ENCODE measurements around the gene ABCC4.

Gene ABCC4

GRCh38 chr13:95060014-95060519, 241.2 kb downstream of the ABCC4 start:
- Mint-ChIP-seq H3K27me3 (no peaks in the 10 kb centered on the region), H3K27ac (no peak overlapping the region), H3K4me3 (no peak overlapping the region), H3K9me3 (no peaks in the 10 kb centered on the region), H3K4me1 (ENCODE audit: low read depth) (no peaks in the 10 kb centered on the region), H3K36me3 (ENCODE audit: low read depth) (peaks cover 63% of the 10 kb centered on the region)
- DNase-seq, result no peak

DNA sequence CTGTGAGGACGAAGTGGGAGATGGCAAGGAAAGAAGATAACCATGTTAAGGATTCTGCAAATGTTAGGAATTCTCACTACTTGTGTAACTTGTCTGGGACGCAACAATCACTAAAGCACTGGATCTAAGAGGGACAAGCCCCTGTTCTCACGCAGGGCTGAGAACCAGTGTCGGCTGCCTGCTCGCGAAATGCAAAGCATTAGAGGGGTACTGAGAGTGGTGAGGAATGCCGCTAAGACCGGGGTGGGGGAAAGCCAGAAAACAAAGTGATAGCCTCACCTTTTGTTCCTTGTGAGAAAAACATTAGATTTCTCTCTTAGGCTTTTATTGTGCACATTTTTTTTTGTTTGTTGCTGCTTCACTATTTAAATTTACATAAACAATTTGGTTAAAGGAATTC, 241.9 kb downstream of the ABCC4 start:
- Mint-ChIP-seq H3K9me3 (no peaks in the 10 kb centered on the region), H3K36me3 (ENCODE audit: low read depth) (peaks cover 60% of the 10 kb centered on the region), H3K27ac (no peak overlapping the region), H3K4me1 (ENCODE audit: low read depth) (no peaks in the 10 kb centered on the region), H3K27me3 (no peaks in the 10 kb centered on the region), H3K4me3 (no peak overlapping the region)
- DNase-seq, result no peak

DNA sequence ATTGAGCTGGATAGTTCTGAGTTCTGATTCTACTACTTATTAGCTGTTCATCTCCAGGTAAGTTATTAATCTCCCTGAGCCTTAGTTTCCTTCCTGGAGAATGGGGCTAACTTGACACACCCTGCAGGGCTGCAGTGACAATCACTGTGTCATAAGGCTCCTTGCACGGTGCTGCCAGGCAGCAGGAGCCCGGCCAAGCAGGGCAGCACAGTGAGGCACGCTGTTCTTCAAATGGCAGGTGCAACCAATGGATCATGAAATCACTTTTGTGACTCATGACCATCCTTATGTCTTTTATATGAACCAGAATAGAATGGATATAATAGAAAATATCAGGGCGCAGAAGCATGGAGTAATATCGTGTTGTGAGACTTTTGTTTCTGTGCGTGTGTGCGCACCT, 242.6 kb downstream of the ABCC4 start:
- H3K36me3 Mint-ChIP-seq (ENCODE audit: low read depth), result peaks cover 64% of the 10 kb centered on the region
- no peak overlapping the region for H3K4me3 Mint-ChIP-seq
- H3K4me1 Mint-ChIP-seq (ENCODE audit: low read depth), result no peaks in the 10 kb centered on the region
- H3K27me3 Mint-ChIP-seq, result no peaks in the 10 kb centered on the region
- H3K27ac Mint-ChIP-seq, result no peak overlapping the region
- no peak for DNase-seq
- no peaks in the 10 kb centered on the region for H3K9me3 Mint-ChIP-seq

DNA sequence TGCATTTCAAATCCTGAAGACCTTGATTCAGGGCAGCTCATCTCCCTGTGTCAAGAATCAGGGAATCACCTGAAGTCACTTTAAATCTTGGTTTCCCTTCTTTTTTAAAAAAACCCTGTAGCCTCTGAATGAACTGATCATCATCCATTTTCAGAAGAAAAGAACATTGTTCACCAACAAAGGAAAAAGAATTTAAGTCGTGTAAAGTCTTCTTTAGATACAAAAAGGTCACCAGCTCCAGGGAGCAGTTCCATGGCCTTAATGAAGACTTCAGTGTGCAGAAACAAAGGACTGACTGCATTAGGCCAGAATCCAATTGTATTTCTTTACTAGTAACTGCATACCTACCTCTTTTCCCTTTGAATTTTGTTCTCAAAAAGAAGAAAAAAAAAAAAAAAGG, 245.0 kb downstream of the ABCC4 start:
- Mint-ChIP-seq H3K27ac (no peak overlapping the region), H3K9me3 (no peaks in the 10 kb centered on the region), H3K4me1 (ENCODE audit: low read depth) (peaks cover 3% of the 10 kb centered on the region), H3K4me3 (no peak overlapping the region), H3K36me3 (ENCODE audit: low read depth) (peaks cover 54% of the 10 kb centered on the region), H3K27me3 (no peaks in the 10 kb centered on the region)
- no peak for DNase-seq

DNA sequence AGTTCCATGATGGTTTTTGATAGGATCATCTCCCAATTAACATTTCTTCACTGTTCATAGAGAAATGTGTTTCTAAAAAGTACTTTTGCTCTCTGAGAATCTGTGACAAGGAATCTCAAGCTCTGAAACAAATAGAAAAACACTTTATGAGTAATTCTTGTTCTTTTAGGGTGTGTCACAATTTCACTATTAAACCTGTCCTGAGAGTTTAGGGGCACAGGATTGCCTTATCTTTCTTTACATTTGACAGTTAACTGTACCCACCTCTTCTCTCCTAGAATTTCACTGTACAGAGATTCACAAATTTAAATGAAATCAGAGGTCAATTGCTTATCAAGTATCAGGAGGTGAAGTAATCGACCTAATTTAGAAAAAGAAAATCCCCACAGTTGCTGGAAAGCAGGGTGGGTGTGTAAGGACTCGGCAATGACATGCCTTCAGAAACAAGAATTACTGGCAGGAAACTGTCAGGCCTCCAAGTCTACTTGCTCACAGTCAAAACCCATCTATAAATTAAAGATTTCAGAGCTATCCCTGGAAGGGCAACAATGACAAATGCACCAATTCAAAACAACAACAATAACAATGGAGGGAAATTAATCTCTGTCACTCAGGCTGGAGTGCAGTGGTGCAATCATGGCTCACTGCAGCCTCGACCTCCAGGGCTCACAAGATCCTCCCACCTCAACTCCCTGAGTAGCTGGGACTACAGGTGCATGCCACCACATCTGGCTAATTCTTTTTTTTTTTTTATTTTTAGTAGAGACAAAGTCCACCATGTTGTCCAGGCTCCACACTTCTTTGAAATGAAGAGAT, 250.2 kb downstream of the ABCC4 start:
- DNase-seq, result no peak
- Mint-ChIP-seq H3K27me3 (no peaks in the 10 kb centered on the region), H3K9me3 (no peaks in the 10 kb centered on the region), H3K4me3 (no peak overlapping the region), H3K36me3 (ENCODE audit: low read depth) (peaks cover 57% of the 10 kb centered on the region), H3K4me1 (ENCODE audit: low read depth) (peaks cover 22% of the 10 kb centered on the region), H3K27ac (peak overlapping the region; percentile 83)

- no peak for DNase-seq
- H3K27ac Mint-ChIP-seq, result peak overlapping the region; percentile 83
- H3K27me3 Mint-ChIP-seq, result no peaks in the 10 kb centered on the region
- H3K9me3 Mint-ChIP-seq, result no peaks in the 10 kb centered on the region
- H3K36me3 Mint-ChIP-seq (ENCODE audit: low read depth), result peaks cover 62% of the 10 kb centered on the region
- peaks cover 25% of the 10 kb centered on the region for H3K4me1 Mint-ChIP-seq (ENCODE audit: low read depth)
- no peak overlapping the region for H3K4me3 Mint-ChIP-seq
Measured at GRCh38 chr13:95049772-95050171, 251.5 kb downstream of the ABCC4 start.

DNA sequence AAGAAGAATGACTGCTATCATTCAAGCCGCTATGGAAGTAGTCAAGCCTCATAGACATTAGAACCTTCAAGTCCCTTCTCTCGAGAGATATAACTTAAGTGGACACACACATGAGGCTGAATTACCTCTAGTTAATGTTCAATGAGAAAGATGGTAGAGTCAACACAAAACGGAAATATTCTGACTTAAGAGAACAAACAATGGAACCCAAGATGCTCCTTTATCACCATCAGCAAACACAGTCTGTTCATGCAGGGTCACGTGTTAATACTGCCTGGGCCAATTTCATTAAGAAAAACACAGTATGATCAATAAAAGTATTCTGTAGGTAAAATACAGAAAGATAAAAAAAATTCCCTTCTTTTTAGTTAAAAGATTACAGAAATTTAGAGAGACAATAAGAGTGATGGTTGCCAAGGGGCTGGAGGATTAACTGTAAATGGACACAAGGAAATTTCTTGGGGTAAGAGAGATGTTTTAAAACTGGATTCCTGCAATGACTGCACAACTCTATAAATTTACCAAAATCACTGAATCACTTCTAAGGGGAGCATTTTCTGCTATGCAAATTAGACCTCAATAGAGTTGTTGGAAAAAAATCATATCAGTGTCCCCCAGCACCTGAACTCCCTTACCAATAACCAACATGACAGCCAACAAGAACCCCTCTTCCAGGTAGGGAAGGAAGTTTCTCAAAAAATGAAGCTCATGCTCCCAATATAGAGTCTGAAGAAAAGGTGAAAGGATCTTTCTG, 256.6 kb downstream of the ABCC4 start:
- DNase-seq, result no peak
- Mint-ChIP-seq H3K36me3 (ENCODE audit: low read depth) (peaks cover 80% of the 10 kb centered on the region), H3K27me3 (no peaks in the 10 kb centered on the region), H3K4me3 (no peak overlapping the region), H3K4me1 (ENCODE audit: low read depth) (peaks cover 8% of the 10 kb centered on the region), H3K27ac (no peak overlapping the region), H3K9me3 (no peaks in the 10 kb centered on the region)

- Mint-ChIP-seq H3K36me3 (ENCODE audit: low read depth) (peaks cover 89% of the 10 kb centered on the region), H3K27me3 (no peaks in the 10 kb centered on the region), H3K9me3 (no peaks in the 10 kb centered on the region), H3K4me1 (ENCODE audit: low read depth) (no peaks in the 10 kb centered on the region), H3K4me3 (no peak overlapping the region), H3K27ac (no peak overlapping the region)
- DNase-seq, result no peak
Measured at GRCh38 chr13:95039415-95039814, 261.8 kb downstream of the ABCC4 start.

GRCh38 chr13:95038949-95039348, 262.3 kb downstream of the ABCC4 start:
- H3K4me3 Mint-ChIP-seq, result no peak overlapping the region
- H3K27me3 Mint-ChIP-seq, result no peaks in the 10 kb centered on the region
- DNase-seq, result no peak
- H3K9me3 Mint-ChIP-seq, result no peaks in the 10 kb centered on the region
- H3K27ac Mint-ChIP-seq, result no peak overlapping the region
- H3K36me3 Mint-ChIP-seq (ENCODE audit: low read depth), result peaks cover 89% of the 10 kb centered on the region
- H3K4me1 Mint-ChIP-seq (ENCODE audit: low read depth), result peaks cover 4% of the 10 kb centered on the region

GRCh38 chr13:95035311-95036109, 265.7 kb downstream of the ABCC4 start:
- Mint-ChIP-seq H3K27ac (no peak overlapping the region), H3K27me3 (no peaks in the 10 kb centered on the region), H3K9me3 (no peaks in the 10 kb centered on the region), H3K4me3 (no peak overlapping the region), H3K4me1 (ENCODE audit: low read depth) (peaks cover 4% of the 10 kb centered on the region), H3K36me3 (ENCODE audit: low read depth) (peaks cover 78% of the 10 kb centered on the region)
- DNase-seq, result no peak

- Mint-ChIP-seq H3K4me1 (ENCODE audit: low read depth) (peaks cover 4% of the 10 kb centered on the region), H3K27me3 (no peaks in the 10 kb centered on the region), H3K9me3 (no peaks in the 10 kb centered on the region), H3K36me3 (ENCODE audit: low read depth) (peaks cover 71% of the 10 kb centered on the region), H3K4me3 (no peak overlapping the region), H3K27ac (no peak overlapping the region)
- DNase-seq, result no peak
Measured at GRCh38 chr13:95033890-95034289, 267.4 kb downstream of the ABCC4 start.

DNA sequence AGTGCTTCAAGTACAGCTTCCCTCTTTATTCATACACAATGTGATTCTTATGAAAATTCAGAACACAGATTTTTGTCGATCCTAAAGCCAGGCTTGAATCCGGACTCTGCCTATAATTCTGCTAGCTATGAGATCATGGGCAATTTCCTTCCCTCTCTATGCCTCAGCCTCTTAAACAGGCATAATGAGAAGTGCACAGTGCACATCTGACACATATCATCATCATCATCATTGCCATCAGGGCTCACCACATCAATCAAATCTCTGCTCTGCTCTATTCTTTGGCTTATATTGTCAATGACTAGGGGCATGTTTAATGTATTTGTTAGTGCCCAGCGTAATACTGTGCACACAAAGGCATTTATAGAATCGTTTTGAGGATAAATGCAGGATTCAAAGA, 269.1 kb downstream of the ABCC4 start:
- no peak for DNase-seq
- peaks cover 67% of the 10 kb centered on the region for H3K36me3 Mint-ChIP-seq (ENCODE audit: low read depth)
- H3K4me1 Mint-ChIP-seq (ENCODE audit: low read depth), result peaks cover 4% of the 10 kb centered on the region
- H3K27me3 Mint-ChIP-seq, result no peaks in the 10 kb centered on the region
- no peak overlapping the region for H3K4me3 Mint-ChIP-seq
- H3K27ac Mint-ChIP-seq, result no peak overlapping the region
- peaks cover 5% of the 10 kb centered on the region for H3K9me3 Mint-ChIP-seq

DNA sequence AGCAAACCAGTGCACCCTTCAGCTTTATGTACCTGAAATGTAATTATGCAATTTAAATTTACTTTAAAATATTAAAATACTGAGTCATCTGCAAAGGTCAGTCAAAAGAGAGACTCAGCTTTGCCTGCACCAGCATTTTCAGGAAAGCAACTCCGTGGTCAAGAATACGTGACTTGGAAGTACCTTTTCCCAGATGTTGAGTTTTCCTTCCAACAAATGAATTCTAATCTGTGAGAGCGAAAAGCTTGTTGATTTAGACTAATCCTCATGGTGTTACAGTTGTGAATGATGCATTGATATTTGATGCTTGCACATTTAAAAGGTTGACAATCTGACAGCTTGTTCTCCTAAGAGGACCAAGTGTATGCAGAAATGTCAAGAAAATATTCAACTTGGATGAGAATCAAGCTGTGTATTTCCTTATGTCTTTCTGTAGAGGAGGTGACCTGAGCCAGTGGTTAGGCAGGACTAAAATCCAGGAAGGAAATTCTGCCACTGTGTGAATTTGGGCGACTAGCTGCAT, 270.4 kb downstream of the ABCC4 start:
- peaks cover 4% of the 10 kb centered on the region for H3K4me1 Mint-ChIP-seq (ENCODE audit: low read depth)
- H3K36me3 Mint-ChIP-seq (ENCODE audit: low read depth), result peaks cover 61% of the 10 kb centered on the region
- DNase-seq, result no peak
- H3K9me3 Mint-ChIP-seq, result peaks cover 5% of the 10 kb centered on the region
- H3K4me3 Mint-ChIP-seq, result no peak overlapping the region
- H3K27ac Mint-ChIP-seq, result no peak overlapping the region
- no peaks in the 10 kb centered on the region for H3K27me3 Mint-ChIP-seq

- no peaks in the 10 kb centered on the region for H3K4me1 Mint-ChIP-seq (ENCODE audit: low read depth)
- H3K27ac Mint-ChIP-seq, result no peak overlapping the region
- no peaks in the 10 kb centered on the region for H3K27me3 Mint-ChIP-seq
- DNase-seq, result no peak
- no peak overlapping the region for H3K4me3 Mint-ChIP-seq
- H3K9me3 Mint-ChIP-seq, result peaks cover 5% of the 10 kb centered on the region
- H3K36me3 Mint-ChIP-seq (ENCODE audit: low read depth), result peaks cover 49% of the 10 kb centered on the region
Measured at GRCh38 chr13:95027638-95028037, 273.6 kb downstream of the ABCC4 start.
